A673 (cell line): ENCODE results near the gene MICAL2.

Source experiments
- CTCF ChIP-seq: fragments of 300-800, 200-600 bp; sonication (generic); conservative IDR thresholded peaks from 2 replicates; pipeline ENCODE4 v1.5.1; 2017; ENCODE audit warnings: low read depth, mild to moderate bottlenecking, antibody characterized with exemption, low read length, moderate library complexity, mixed read lengths
- EZH2 ChIP-seq: fragments of 200-600 bp; sonication (generic); IDR thresholded peaks from 2 replicates; pipeline ENCODE4 v1.6.1; 2017; ENCODE audit warnings: borderline replicate concordance, low read depth, mild to moderate bottlenecking, mixed read lengths, antibody characterized with exemption, low read length; ENCODE audit not compliant: poor library complexity, severe bottlenecking

DNA sequence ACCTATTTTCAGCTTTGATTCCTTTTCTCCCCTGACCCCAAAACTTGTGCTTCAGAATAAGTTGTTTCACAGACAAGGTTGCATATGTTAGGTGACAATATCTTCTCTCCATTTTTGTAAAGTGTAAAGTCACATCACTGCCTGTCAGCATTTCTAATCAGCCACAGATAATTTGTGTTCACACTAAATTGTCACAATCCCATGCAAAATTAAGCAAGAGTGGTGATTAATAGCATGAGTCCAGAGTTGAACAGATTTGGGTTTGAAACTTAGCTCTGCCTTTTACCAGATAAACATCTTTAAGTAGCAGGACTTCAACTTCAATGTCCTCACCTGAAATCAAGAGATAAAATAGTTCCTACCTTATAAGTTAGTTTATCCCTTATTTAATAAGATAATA lies 80.1 kb downstream of the MICAL2 start:
- TF ChIP-seq CTCF (no peak), EZH2 (no peak)
